Heart right ventricle (tissue), 16 donors: ENCODE results near the gene CD160. TPM values are rescaled to one million over a fixed set of nuclear protein-coding genes. Genes with fewer than 3 reads are reported as not detected.
"Not testable (repeated sequence)": the region's sequence is repeated elsewhere in the genome, so short reads cannot be mapped to it uniquely, and the experiment has no call there.

Experiments used
- ATAC-seq, 8 donors: fragments of 200-7000 bp; cut with Tn5 transposase; one replicate each; pipeline ENCODE4 v1.9.1; 2020; ENCODE audit warnings: mild to moderate bottlenecking in 8 of 8, moderate library complexity in 8 of 8, moderate number of reproducible peaks in 1 of 8
- DNase-seq, 2 donors: peaks; one replicate each; pipeline ENCODE4 v3.0.0-alpha.2; 2020
- H3K27ac ChIP-seq, 10 donors: fragments of 200-600 bp; sonication (generic) in 2 of 10; one replicate each; pipeline versions ENCODE4 v1.5.0 to v1.8.0; 2020 to 2022; ENCODE audit warnings: mild to moderate bottlenecking in 3 of 10
- H3K27me3 ChIP-seq, 7 donors: fragments of 200-600 bp; one replicate each; pipeline ENCODE4 v1.8.0; 2021 to 2022; ENCODE audit warnings: mild to moderate bottlenecking in 2 of 7
- H3K36me3 ChIP-seq, 9 donors: fragments of 200-600 bp; sonication (generic) in 1 of 9; one replicate each; pipeline versions ENCODE4 v1.5.0 to v1.8.0; 2020 to 2022; ENCODE audit warnings: mild to moderate bottlenecking in 2 of 9
- H3K4me1 ChIP-seq, 9 donors: fragments of 200-600 bp; sonication (generic) in 1 of 9; one replicate each; pipeline versions ENCODE4 v1.5.0 to v1.8.0; 2020 to 2022; ENCODE audit warnings: mild to moderate bottlenecking in 4 of 9
- H3K4me3 ChIP-seq, 10 donors: fragments of 200-600 bp; sonication (generic) in 2 of 10; one replicate each; pipeline versions ENCODE4 v1.5.0 to v1.8.0; 2020 to 2022; ENCODE audit warnings: mild to moderate bottlenecking in 7 of 10, moderate library complexity in 2 of 10
- H3K9me3 ChIP-seq, 11 donors: fragments of 200-600 bp in 10 of 11; sonication (generic) in 2 of 11; one replicate each; pipeline versions ENCODE4 v1.5.0 to v1.8.0; 2013 to 2022; ENCODE audit warnings: mild to moderate bottlenecking in 2 of 11, control low read depth in 1 of 11, moderate library complexity in 1 of 11
- WGBS, 2 donors: extraction: QIAGEN DNeasy Blood & Tissue Kit; methylation state at CpG; one replicate each; pipeline ENCODE4 v1.1.7; 2013; ENCODE audit warnings: inconsistent platforms in 1 of 2; 5-methylcytosine and 5-hydroxymethylcytosine counted together
- intact Hi-C, 10 donors: fragments of 100-400 bp; cut with DNase I; formaldehyde crosslinking; loops; one replicate each; pipeline versions ENCODE4 v1.11.1 to v1.14.2; 2022
- long read RNA-seq, 3 donors: library from polyadenylated mRNA; unstranded; transcript quantifications; one replicate each; pipeline ENCODE4 v2.0.0, GENCODE V29; 2020 to 2021
- polyA plus RNA-seq, 2 donors: library from polyadenylated mRNA; stranded (reverse); fragments of 200-250 nt; gene quantifications; one replicate each; pipeline ENCODE4 v1.2.3, GENCODE V29; 2013
- total RNA-seq, 10 donors: library from RNA; stranded (reverse); fragmentation: NEBNext Ultra II Directional in 3 of 10; extraction: Animal tissue kit (Norgen Biotek cat#: 25700) in 3 of 10; gene quantifications; one replicate each; pipeline versions ENCODE4 v1.2.1 to v1.2.4, GENCODE V29; 2021 to 2023
- TF ChIP-seq, protein P1 (sequence below), 9 donors: fragments of 200-600 bp; sonication (generic) in 2 of 9; IDR thresholded peaks; one replicate each; pipeline versions ENCODE4 v1.5.0 to v1.8.0; 2021 to 2022; ENCODE audit warnings: antibody characterized with exemption in 9 of 9, mild to moderate bottlenecking in 5 of 9, moderate library complexity in 1 of 9
- donor health status: Arrhythmogenic right ventricular cardiomyopathy.
- donor health status: ischemic (EF 13 %, LVEDD 7.1; RV severe dilation, severe dysfunction).
- donor health status: healthy with polysubstance abuse.
- donor health status: DM: no; HTN: yes; CAD: no.
- donor health status: DM: no; HTN: no; CAD: no.
- donor health status: ischemic (EF 25% LVEDD 6.9; RV normal size, moderate dysfunction).
- donor health status: ischemic (EF 25% LVEDD 5.7; RV mildly dilated, moderate dysfunction).
- donor health status: healthy.
- donor health status: DM: yes; HTN: yes; CAD: no.
- donor health status: Ischemic cardiomyopathy.
- donor health status: ischemic (EF 35%, LVEDD 5.7; RV mildly dilated, moderate dysfunction).
- donor health status: nonischemic (EF 11% LVEDD 7.7; RV severe dilation, severe dysfunction).
- donor health status: DM: yes; HTN: yes; CAD: no.
- donor health status: PGD.
- donor health status: ischemic (EF 29% LVEDD 5.4; RV normal size, mild dysfunction).
- donor health status: nonischemic (EF 23%, LVEDD 6.1; RV moderate dilation, normal function).

Gene CD160, protein sequence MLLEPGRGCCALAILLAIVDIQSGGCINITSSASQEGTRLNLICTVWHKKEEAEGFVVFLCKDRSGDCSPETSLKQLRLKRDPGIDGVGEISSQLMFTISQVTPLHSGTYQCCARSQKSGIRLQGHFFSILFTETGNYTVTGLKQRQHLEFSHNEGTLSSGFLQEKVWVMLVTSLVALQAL
- under 1 TPM in 2 of 10 donors, not detected in 8; 0.18 to 0.58 TPM for total RNA-seq
- polyA plus RNA-seq = under 1 TPM in 1 of 2 donors, not detected in 1; 0.03 TPM
- long read RNA-seq, donor 1 = 0 reads
- long read RNA-seq, donor 2, partial matches to known transcripts = 0 of 1 reads
- long read RNA-seq, donor 2, other reads (novel, unspliced or antisense) = 1 of 1 reads
- long read RNA-seq, donor 3, partial matches to known transcripts = 0 of 1 reads
- long read RNA-seq, donor 3, other reads (novel, unspliced or antisense) = 1 of 1 reads

DNA sequence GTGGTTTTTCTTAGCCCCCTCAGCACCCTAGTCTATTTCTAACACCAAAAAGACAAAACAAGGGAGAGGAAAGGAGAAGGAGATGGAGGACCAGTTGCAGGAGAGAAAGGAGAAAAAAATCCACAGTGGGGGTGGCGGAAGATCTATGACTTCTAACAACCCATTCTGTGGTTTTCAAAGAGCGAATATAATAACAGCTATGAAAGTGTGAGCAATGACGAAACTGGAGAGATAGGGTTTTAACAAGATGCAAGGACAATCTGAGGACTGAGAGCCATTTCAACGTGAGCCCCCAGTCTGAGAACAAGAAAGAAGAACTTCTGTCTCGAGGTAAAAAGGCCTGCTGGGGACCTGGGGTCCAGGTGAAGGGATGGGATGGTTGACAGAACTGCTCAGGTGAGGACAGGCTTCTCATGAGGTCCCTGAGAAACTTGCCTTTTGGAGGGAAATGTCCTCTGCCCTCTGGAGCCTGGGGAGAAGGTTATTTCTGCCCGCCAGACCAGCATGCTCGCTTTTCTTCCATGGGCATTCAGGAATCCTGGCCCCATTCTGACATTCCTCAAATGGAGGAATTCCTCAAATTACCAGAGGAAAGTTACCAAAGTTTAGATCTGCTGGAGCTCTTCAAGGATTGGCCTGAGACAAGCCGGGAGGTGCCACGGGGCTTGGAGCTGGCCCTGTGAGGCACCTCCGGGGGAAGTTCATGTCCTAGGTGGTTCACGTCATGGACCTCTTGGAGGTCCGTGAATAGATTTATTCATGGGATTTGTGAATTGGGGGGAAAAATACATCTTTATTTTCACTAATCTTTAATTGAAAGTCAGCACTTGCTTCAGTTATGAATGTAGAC lies at the start of gene CD160:
TSS of gene CD160 (plus strand) at position 270 of the 850 bp plus-strand sequence. CDS start 8,829 bp downstream, outside the sequence.
- TF ChIP-seq, protein P1, sequence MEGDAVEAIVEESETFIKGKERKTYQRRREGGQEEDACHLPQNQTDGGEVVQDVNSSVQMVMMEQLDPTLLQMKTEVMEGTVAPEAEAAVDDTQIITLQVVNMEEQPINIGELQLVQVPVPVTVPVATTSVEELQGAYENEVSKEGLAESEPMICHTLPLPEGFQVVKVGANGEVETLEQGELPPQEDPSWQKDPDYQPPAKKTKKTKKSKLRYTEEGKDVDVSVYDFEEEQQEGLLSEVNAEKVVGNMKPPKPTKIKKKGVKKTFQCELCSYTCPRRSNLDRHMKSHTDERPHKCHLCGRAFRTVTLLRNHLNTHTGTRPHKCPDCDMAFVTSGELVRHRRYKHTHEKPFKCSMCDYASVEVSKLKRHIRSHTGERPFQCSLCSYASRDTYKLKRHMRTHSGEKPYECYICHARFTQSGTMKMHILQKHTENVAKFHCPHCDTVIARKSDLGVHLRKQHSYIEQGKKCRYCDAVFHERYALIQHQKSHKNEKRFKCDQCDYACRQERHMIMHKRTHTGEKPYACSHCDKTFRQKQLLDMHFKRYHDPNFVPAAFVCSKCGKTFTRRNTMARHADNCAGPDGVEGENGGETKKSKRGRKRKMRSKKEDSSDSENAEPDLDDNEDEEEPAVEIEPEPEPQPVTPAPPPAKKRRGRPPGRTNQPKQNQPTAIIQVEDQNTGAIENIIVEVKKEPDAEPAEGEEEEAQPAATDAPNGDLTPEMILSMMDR (IDR thresholded peaks at IDR 0.05) = no peak
- WGBS, 2 donors = 91 to 93% methylated on average over 12 of the region's 12 CpGs

DNA sequence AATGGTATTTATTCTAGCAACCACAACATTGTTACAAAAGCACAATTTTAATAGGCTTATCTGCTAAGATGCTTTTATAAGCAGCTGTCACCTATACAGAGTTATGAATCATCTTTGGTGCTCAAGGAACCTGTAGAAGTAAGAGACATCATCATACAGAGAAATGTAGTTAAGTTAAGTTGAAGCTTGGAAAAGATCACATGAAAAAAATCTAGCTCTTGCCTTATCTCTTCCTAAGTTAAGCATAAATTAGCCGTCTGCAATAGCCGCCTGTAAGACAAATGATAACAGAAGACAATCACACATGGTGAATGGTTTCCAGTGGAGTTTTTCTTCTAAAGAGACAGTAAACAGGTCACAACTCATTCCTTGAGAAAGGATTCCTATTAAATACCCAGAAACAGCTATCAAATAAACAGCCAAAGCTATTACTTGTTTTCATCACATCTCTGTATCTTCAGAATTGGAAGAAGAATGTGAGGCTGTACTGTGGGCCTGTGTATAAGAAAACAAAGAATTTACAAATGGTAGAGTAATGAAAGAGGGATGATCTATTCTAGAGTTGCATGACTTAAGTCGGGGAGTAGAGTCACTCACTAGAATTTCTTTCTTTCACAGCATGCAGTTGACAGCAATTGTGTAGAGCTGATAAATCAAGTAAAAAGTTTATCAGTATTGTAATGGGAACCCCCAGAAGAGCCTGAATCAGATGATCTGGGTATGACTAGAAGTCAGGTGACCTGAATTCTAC lies 48.1 kb upstream of the CD160 start:
- intact Hi-C loops, H3K27ac ChIP-seq, H3K4me3 ChIP-seq, H3K4me1 ChIP-seq, ATAC-seq, H3K27me3 ChIP-seq, DNase-seq, H3K9me3 ChIP-seq: not testable (repeated sequence)
- peaks cover 0 to 12% (median 0%) of the 10 kb centered on the region in 9 donors for H3K36me3 ChIP-seq
- WGBS, 2 donors = 60 to 91% methylated on average over 1 of the region's 3 CpGs

More for the DNA sequence above, at the start of gene CD160:
- Histone ChIP-seq H3K4me1 (peaks cover 0 to 18% (median 10%) of the 10 kb centered on the region in 9 donors), H3K27me3 (peaks cover 0 to 9% (median 0%) of the 10 kb centered on the region in 7 donors), H3K36me3 (no peaks in the 10 kb centered on the region), H3K9me3 (no peaks in the 10 kb centered on the region), H3K4me3 (no peak within 1 kb of the TSS), H3K27ac (no peak within 1 kb of the TSS)
- ATAC-seq (no peak), DNase-seq (no peak)
- intact Hi-C loops = no loop called here

DNA sequence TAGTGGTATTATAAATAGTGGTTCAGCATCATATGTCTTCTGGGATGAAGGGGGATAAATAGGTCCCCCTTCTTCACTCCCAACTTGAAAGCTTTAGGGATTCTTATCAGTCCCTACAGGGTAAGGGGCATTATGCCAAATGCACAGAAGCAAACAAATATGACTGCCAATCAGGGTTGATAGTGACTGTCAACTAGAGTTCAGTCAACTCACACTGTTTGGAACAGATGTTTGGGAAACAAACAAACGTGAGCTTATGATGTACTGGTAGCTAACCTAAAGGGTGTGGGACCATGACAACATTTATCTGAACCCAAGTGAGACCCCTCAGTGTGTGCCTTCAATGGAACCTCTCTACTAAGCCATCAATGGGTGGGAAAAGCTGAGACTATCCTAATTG lies 46.1 kb upstream of the CD160 start:
- WGBS, 2 donors = no CpG with 5 or more reads among the region's 1 CpG
- H3K4me3 ChIP-seq, H3K36me3 ChIP-seq, ATAC-seq, H3K9me3 ChIP-seq, intact Hi-C loops, H3K4me1 ChIP-seq, H3K27me3 ChIP-seq, H3K27ac ChIP-seq, DNase-seq: not testable (repeated sequence)

DNA sequence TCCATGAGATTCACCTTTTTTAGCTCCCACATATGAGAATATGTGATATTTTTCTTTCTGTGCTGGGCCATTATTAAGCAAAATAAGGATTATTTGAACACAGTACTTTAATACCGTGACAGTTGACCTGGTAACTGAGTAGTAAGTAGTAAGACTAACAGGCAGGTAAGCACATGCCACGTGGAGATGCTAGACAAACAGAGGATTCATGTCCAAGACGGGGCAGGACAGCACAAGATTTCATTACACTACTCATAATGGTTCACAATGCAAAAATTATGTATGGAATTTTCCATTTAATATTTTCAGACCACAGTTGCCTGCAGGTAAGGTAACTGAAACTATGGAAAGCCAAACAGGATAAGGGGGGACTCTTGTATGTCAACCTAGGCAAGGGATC lies 34.4 kb upstream of the CD160 start:
- H3K9me3 ChIP-seq, ATAC-seq, DNase-seq, intact Hi-C loops, H3K27ac ChIP-seq, H3K4me1 ChIP-seq, H3K36me3 ChIP-seq, H3K4me3 ChIP-seq, H3K27me3 ChIP-seq: not testable (repeated sequence)
- 77 to 96% methylated on average over 2 of the region's 3 CpGs for WGBS, 2 donors

DNA sequence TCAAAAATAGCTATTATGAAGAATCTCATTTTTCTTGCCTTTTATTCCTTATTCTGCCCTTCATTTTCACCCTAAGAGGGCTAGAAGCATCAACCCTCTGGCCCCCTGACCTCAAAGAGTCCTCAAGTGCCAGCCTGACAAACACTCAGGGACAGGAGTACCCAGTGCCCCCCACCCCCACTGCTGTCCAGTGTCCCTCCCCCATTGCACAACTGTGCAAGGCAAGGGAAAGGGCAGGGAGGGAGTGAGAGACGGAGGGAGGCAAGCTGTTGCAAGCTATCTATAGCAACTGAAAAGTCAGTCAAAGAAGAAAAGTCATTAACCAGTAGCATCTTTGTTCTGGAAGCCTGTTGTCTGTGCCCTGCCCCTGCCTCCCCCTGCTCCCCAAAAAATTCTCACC lies 33.2 kb upstream of the CD160 start:
- peaks cover 0 to 15% (median 0%) of the 10 kb centered on the region in 9 donors for H3K4me1 ChIP-seq
- ATAC-seq, intact Hi-C loops, H3K4me3 ChIP-seq, H3K27ac ChIP-seq, DNase-seq, H3K9me3 ChIP-seq, H3K27me3 ChIP-seq, H3K36me3 ChIP-seq: not testable (repeated sequence)
- 95 to 100% methylated on average over 1 of the region's 1 CpG for WGBS, 2 donors

DNA sequence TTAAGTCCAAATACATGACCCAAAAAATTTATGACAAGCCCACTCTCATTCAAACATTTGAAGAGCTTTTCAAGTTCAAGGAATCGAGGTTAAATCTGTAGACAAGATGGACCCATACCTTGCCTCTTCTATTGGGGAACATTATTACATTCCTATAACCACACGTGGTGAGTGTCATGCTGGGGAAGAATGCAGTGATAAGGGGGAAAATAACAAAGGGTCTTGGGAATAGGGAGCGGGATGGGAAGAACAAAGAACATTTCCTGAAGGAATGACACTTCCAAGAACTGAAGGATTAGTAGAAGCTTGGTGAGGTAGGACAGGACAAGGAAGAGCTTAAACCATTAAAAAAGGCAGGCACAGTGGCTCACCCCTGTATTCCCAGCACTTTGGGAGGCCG lies 31.0 kb upstream of the CD160 start:
- no peaks in the 10 kb centered on the region for H3K9me3 ChIP-seq
- DNase-seq = no peak
- H3K27ac ChIP-seq = no peak overlapping the region
- no peaks in the 10 kb centered on the region for H3K36me3 ChIP-seq
- TF ChIP-seq, protein P1 (IDR thresholded peaks at IDR 0.05) = no peak
- 65 to 69% methylated on average over 4 of the region's 4 CpGs for WGBS, 2 donors
- H3K4me1 ChIP-seq = peaks cover 0 to 19% (median 0%) of the 10 kb centered on the region in 9 donors
- intact Hi-C loops = no loop called here
- H3K27me3 ChIP-seq = no peaks in the 10 kb centered on the region
- H3K4me3 ChIP-seq = no peak overlapping the region
- no peak for ATAC-seq
